Keratinocyte (primary cell): ENCODE results near the gene MAEA. TPM values are rescaled to one million over a fixed set of nuclear protein-coding genes. Genes with fewer than 3 reads are reported as not detected.

Experiments
- DNase-seq: peaks from one replicate; pipeline ENCODE4 v3.0.0-alpha.2; 2011; ENCODE audit warnings: low read depth, missing footprints, low spot score
- FAIRE-seq: peaks from 2 replicates; lab custom pipeline; 2011; peaks lifted over from hg19 to GRCh38; lab: Jason Lieb, UNC
- H2AFZ ChIP-seq: 2 replicates; pipeline ENCODE4 v1.6.0; 2012; ENCODE audit warnings: low read length, control low read depth, inconsistent platforms; ENCODE audit not compliant: control insufficient read depth
- H3K27ac ChIP-seq: 2 replicates; pipeline ENCODE4 v1.5.1; 2011; ENCODE audit warnings: low read length; ENCODE audit not compliant: control insufficient read depth, insufficient read depth
- H3K27me3 ChIP-seq: 3 replicates; pipeline ENCODE4 v1.6.0; 2011; ENCODE audit warnings: low read length; ENCODE audit not compliant: control insufficient read depth, insufficient read depth; ENCODE audit errors: extremely low read depth
- H3K36me3 ChIP-seq, 2 experiments: 2 replicates in 1 of 2; 3 replicates in 1 of 2; pipeline ENCODE4 v1.5.1; 2011; ENCODE audit warnings: low read length in 2 of 2, mild to moderate bottlenecking in 1 of 2; ENCODE audit not compliant: control insufficient read depth in 2 of 2, insufficient read depth in 2 of 2; ENCODE audit errors: extremely low read depth in 1 of 2
- H3K4me1 ChIP-seq: 3 replicates; pipeline ENCODE4 v1.5.1; 2011; ENCODE audit warnings: low read length; ENCODE audit not compliant: control insufficient read depth, insufficient read depth; ENCODE audit errors: extremely low read depth
- H3K4me2 ChIP-seq: 3 replicates; pipeline ENCODE4 v1.6.0; 2011; ENCODE audit warnings: low read depth, low read length; ENCODE audit not compliant: control insufficient read depth, insufficient read depth; ENCODE audit errors: extremely low read depth
- H3K4me3 ChIP-seq, 3 experiments: fragments of 200-600 bp in 1 of 3; sonication (generic) in 1 of 3; 2 replicates in 2 of 3; 3 replicates in 1 of 3; pipeline ENCODE4 v1.5.1; 2011 to 2016; ENCODE audit warnings: low read length in 3 of 3, mild to moderate bottlenecking in 3 of 3, control low read depth in 2 of 3, inconsistent platforms in 1 of 3, low read depth in 1 of 3, mixed read lengths in 1 of 3, mixed run types in 1 of 3, moderate library complexity in 1 of 3; ENCODE audit not compliant: control insufficient read depth in 2 of 3, insufficient read depth in 2 of 3; ENCODE audit errors: extremely low read depth in 1 of 3
- H3K79me2 ChIP-seq: 2 replicates; pipeline ENCODE4 v1.6.0; 2012; ENCODE audit warnings: low read length; ENCODE audit not compliant: control insufficient read depth, insufficient read depth
- H3K9ac ChIP-seq: 3 replicates; pipeline ENCODE4 v1.6.0; 2011; ENCODE audit warnings: low read length; ENCODE audit not compliant: control insufficient read depth, insufficient read depth; ENCODE audit errors: extremely low read depth
- H3K9me1 ChIP-seq: 3 replicates; pipeline ENCODE4 v1.6.0; 2011; ENCODE audit warnings: low read length; ENCODE audit not compliant: control insufficient read depth, insufficient read depth; ENCODE audit errors: extremely low read depth
- H3K9me3 ChIP-seq: 2 replicates; pipeline ENCODE4 v1.5.1; 2012; ENCODE audit warnings: low read depth, low read length; ENCODE audit not compliant: control insufficient read depth
- H4K20me1 ChIP-seq: 3 replicates; pipeline ENCODE4 v1.6.0; 2011; ENCODE audit warnings: low read length; ENCODE audit not compliant: control insufficient read depth, insufficient read depth; ENCODE audit errors: extremely low read depth
- CTCF ChIP-seq, 3 experiments: IDR thresholded peaks in 1 of 3; conservative IDR thresholded peaks in 1 of 3; optimal IDR thresholded peaks in 1 of 3; 2 replicates in 2 of 3; 3 replicates in 1 of 3; pipeline versions ENCODE3 to v1.5.1; 2011; ENCODE audit warnings: low read length in 3 of 3, mild to moderate bottlenecking in 3 of 3, moderate library complexity in 2 of 3, control low read depth in 1 of 3, inconsistent platforms in 1 of 3; ENCODE audit not compliant: insufficient read depth in 2 of 3; ENCODE audit errors: extremely low read depth in 1 of 3
- EZH2 ChIP-seq: IDR thresholded peaks from one replicate; pipeline ENCODE4 v1.6.1; 2012; ENCODE audit warnings: inconsistent platforms, mild to moderate bottlenecking, low read length, moderate library complexity
- dilution Hi-C: fragments of 300-500 bp; cut with MboI; formaldehyde crosslinking; loops from one replicate; pipeline ENCODE4 v1.7.0; 2020; ENCODE audit warnings: low sequenced_read_pairs; ENCODE audit not compliant: extremely low pct_ligation_motif_present
- polyA plus RNA-seq, 5 experiments: library from polyadenylated mRNA; depleted of rRNA in 3 of 5; stranded (reverse) in 3 of 5; stranded (forward) in 1 of 5; unstranded in 1 of 5; fragments of >200 nt; gene quantifications; 1 replicate in 1 of 5; 2 replicates in 3 of 5; 3 replicates in 1 of 5; pipeline versions ENCODE4 v1.2.1 to v1.2.3, GENCODE V29; 2011 to 2012; ENCODE audit warnings: missing spikeins in 2 of 5, low read depth in 1 of 5, low replicate concordance in 1 of 5

Gene MAEA
- polyA plus RNA-seq, 1 donor (not counting 4 experiments of a cell fraction or from before 2014, with no cell fraction given): 89.7 TPM

- Histone ChIP-seq H3K4me1 (peaks cover 36% of the 10 kb centered on the region), H4K20me1 (no peaks in the 10 kb centered on the region), H3K4me3 (no peak overlapping the region), H2AFZ (no peak overlapping the region), H3K27me3 (no peaks in the 10 kb centered on the region), H3K27ac (no peak overlapping the region), H3K9ac (no peak overlapping the region), H3K9me3 (peaks cover 2% of the 10 kb centered on the region), H3K9me1 (no peaks in the 10 kb centered on the region), H3K4me2 (peak overlapping the region; percentile 17), H3K36me3 (peaks cover 25 to 46% of the 10 kb centered on the region in 2 experiments), H3K79me2 (peaks cover 33% of the 10 kb centered on the region)
- DNase-seq (no peak), FAIRE-seq (no peak)
- TF ChIP-seq CTCF (optimal IDR thresholded peaks at IDR 0.05 in 1 of 3, IDR thresholded peaks at IDR 0.05 in 1 of 3, conservative IDR thresholded peaks at IDR 0.05 in 1 of 3; ENCODE audit: extremely low read depth in 1 of 3, insufficient read depth in 2 of 3, low read length in 3 of 3): no peak
- no peak for TF ChIP-seq EZH2
- dilution Hi-C loops: no loop called here
Observed at GRCh38 chr4:1321946-1322650, 32.4 kb downstream of the MAEA start.

GRCh38 chr4:1323280-1323634 is 33.6 kb downstream of the MAEA start:
- DNase-seq (no peak), FAIRE-seq (peak; percentile 20)
- dilution Hi-C loops: no loop called here
- Histone ChIP-seq H3K9me1 (no peaks in the 10 kb centered on the region), H4K20me1 (no peaks in the 10 kb centered on the region), H3K9ac (peak overlapping the region; percentile 52), H3K27ac (peak overlapping the region; percentile 80), H3K4me2 (peak overlapping the region; percentile 56), H3K4me3 (peak overlapping the region in 2 of 3 experiments; percentile 32 to 38), H3K9me3 (peaks cover 2% of the 10 kb centered on the region), H2AFZ (no peak overlapping the region), H3K36me3 (peaks cover 24 to 46% of the 10 kb centered on the region in 2 experiments), H3K27me3 (no peaks in the 10 kb centered on the region), H3K79me2 (peaks cover 33% of the 10 kb centered on the region), H3K4me1 (peaks cover 36% of the 10 kb centered on the region)
- TF ChIP-seq CTCF (optimal IDR thresholded peaks at IDR 0.05 in 1 of 3, IDR thresholded peaks at IDR 0.05 in 1 of 3, conservative IDR thresholded peaks at IDR 0.05 in 1 of 3; ENCODE audit: extremely low read depth in 1 of 3, insufficient read depth in 2 of 3, low read length in 3 of 3): no peak
- TF ChIP-seq EZH2: no peak
